ENCODE measurements around the gene COA7.

Gene COA7

DNA sequence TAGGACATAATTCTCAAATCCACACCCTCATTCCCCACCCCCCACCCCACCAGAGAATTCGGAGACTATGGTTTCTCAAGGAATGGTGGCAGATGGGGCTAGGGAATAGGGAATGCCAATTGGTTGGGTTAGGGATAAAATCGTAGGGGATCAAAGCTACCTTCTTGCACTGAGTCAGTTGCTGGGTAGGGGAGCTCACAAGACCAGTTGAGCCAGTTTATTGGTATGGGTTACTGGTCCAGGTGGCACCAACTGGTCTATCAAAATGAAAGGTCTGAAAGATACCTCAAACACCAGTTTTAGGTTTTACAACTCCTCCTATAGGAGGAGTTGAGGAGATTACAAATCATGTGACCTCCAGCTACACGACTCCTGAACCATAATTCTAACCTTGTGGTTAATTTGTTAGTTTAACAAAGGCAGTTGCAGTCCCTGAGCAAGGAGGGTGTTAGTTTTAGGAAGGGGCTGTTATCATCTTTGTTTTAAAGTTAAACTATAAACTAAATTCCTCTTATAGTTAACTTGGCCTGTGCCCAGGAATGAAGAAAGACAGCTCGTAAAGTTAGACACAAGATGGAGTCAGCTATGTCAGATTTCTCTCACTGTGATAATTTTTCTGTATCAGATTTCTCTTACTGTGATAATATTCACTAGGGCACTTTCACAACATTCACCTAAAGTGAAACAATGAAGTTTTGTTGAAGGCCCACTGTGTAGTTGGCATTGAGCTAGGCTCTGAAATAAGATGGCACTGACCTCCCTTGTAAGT lies 62.6 kb downstream of the COA7 start:
- Histone ChIP-seq H3K27me3 (ENCODE audit: insufficient read depth, low read depth, severe bottlenecking) (peaks cover 2% of the 10 kb centered on the region), H3K4me3 (ENCODE audit: low read depth, low read length) (no peak overlapping the region), H3K36me3 (no peaks in the 10 kb centered on the region), H3K27ac (no peak overlapping the region), H3K9me3 (ENCODE audit: severe bottlenecking) (no peaks in the 10 kb centered on the region)
- TF ChIP-seq, protein P1, sequence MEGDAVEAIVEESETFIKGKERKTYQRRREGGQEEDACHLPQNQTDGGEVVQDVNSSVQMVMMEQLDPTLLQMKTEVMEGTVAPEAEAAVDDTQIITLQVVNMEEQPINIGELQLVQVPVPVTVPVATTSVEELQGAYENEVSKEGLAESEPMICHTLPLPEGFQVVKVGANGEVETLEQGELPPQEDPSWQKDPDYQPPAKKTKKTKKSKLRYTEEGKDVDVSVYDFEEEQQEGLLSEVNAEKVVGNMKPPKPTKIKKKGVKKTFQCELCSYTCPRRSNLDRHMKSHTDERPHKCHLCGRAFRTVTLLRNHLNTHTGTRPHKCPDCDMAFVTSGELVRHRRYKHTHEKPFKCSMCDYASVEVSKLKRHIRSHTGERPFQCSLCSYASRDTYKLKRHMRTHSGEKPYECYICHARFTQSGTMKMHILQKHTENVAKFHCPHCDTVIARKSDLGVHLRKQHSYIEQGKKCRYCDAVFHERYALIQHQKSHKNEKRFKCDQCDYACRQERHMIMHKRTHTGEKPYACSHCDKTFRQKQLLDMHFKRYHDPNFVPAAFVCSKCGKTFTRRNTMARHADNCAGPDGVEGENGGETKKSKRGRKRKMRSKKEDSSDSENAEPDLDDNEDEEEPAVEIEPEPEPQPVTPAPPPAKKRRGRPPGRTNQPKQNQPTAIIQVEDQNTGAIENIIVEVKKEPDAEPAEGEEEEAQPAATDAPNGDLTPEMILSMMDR (IDR thresholded peaks at IDR 0.05; ENCODE audit: low read depth, low read length), result no peak
- no peak for DNase-seq
